Epithelial cell of proximal tubule (primary cell): ENCODE results near the gene CERS4. TPM values are rescaled to one million over a fixed set of nuclear protein-coding genes. Genes with fewer than 3 reads are reported as not detected.
"Not testable (repeated sequence)": the region's sequence is repeated elsewhere in the genome, so short reads cannot be mapped to it uniquely, and the experiment has no call there.

Experiments
- DNase-seq: peaks from one replicate; pipeline ENCODE4 v3.0.0-alpha.2; 2011; ENCODE audit warnings: low read depth
- H3K4me3 ChIP-seq: 2 replicates; pipeline ENCODE4 v1.5.1; 2011; ENCODE audit warnings: low read depth, mild to moderate bottlenecking, low read length
- CTCF ChIP-seq: conservative IDR thresholded peaks from 2 replicates; pipeline ENCODE4 v1.5.1; 2012; ENCODE audit warnings: low read depth, mild to moderate bottlenecking, low read length
- total RNA-seq: library from RNA; depleted of rRNA; stranded (reverse); fragments of >200 nt; gene quantifications from 2 replicates; pipeline ENCODE4 v1.2.3, GENCODE V29; 2015

CERS4 gene
- total RNA-seq, 1 donor from 2014 or later, result 24.5 TPM

- no peak for DNase-seq
- TF ChIP-seq CTCF, result no peak
- H3K4me3 ChIP-seq, result no peak overlapping the region
Measured at GRCh38 chr19:8206147-8207087, 2.8 kb upstream of the CERS4 start.

- not testable (repeated sequence) for DNase-seq, H3K4me3 ChIP-seq
Measured at GRCh38 chr19:8207326-8207725, 1.8 kb upstream of the CERS4 start.

GRCh38 chr19:8208119-8208921, 850 bp upstream of the CERS4 start:
- no peak for TF ChIP-seq CTCF
- peak overlapping the region; percentile 74 for H3K4me3 ChIP-seq
- DNase-seq, result no peak

- H3K4me3 ChIP-seq, result peak overlapping the region; percentile 74
- TF ChIP-seq CTCF, result no peak
- DNase-seq, result no peak
Measured at GRCh38 chr19:8209462-8210378, 550 bp downstream of the CERS4 start.

- H3K4me3 ChIP-seq, result peak overlapping the region; percentile 74
- TF ChIP-seq CTCF, result no peak
- DNase-seq, result no peak
Measured at GRCh38 chr19:8210421-8211101, 1.4 kb downstream of the CERS4 start.

- DNase-seq, result no peak
- TF ChIP-seq CTCF, result no peak
- H3K4me3 ChIP-seq, result no peak overlapping the region
Measured at GRCh38 chr19:8212212-8212611, 3.0 kb downstream of the CERS4 start.
